ENCODE data around the gene EGFR.

EGFR gene

DNA sequence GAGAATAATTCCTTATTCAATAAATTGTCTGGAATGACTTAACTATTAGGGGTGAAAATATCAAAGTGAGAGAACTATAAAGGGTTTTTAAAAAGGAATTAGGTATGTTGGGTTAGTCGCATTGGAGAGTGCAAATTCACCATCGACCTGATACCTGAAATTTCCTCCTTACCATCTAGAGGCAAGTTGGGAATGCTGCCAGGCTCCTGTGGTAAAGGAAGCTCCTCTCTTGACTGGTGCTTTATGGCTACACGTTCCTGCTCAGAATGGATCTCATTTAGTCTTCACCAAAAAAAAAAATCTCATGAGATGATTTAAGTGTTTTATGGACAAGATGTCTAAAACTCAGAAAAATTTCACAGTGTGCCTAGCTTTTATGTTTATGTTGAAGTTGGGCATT, 129.8 kb downstream of the EGFR start:
- Histone ChIP-seq H3K4me1 (ENCODE audit: control insufficient read depth, low read length) (peaks cover 14% of the 10 kb centered on the region), H3K27ac (ENCODE audit: low read depth, low read length) (no peak overlapping the region), H3K36me3 (ENCODE audit: control insufficient read depth, low read length) (no peaks in the 10 kb centered on the region)

GRCh38 chr7:55149001-55149400, 130.2 kb downstream of the EGFR start:
- Histone ChIP-seq H4K20me1 (ENCODE audit: control insufficient read depth, insufficient read depth, low read depth, low read length) (no peaks in the 10 kb centered on the region), H3K79me2 (ENCODE audit: control insufficient read depth, low read length) (no peaks in the 10 kb centered on the region), H3K27me3 (ENCODE audit: control insufficient read depth, low read length) (no peaks in the 10 kb centered on the region), H3K4me1 (ENCODE audit: control insufficient read depth, low read length) (peaks cover 17% of the 10 kb centered on the region), H3K4me2 (ENCODE audit: low read length) (no peak overlapping the region), H3K27ac (ENCODE audit: low read depth, low read length) (no peak overlapping the region), H3K9me2 (replicated peaks; ENCODE audit: control insufficient read depth, low read length) (no peaks in the 10 kb centered on the region), H3K4me3 (ENCODE audit: low read length) (no peak overlapping the region), H3K36me3 (ENCODE audit: control insufficient read depth, low read length) (no peaks in the 10 kb centered on the region), H3K9me3 (ENCODE audit: control insufficient read depth, insufficient read depth, low read length) (no peaks in the 10 kb centered on the region), H3F3A (ENCODE audit: control insufficient read depth, insufficient read depth) (no peaks in the 10 kb centered on the region)
- TF ChIP-seq CTCF (IDR thresholded peaks at IDR 0.05; ENCODE audit: low read depth, low read length, poor library complexity, severe bottlenecking), result no peak
- no peak for TF ChIP-seq EZH2phosphoT487 (IDR thresholded peaks at IDR 0.05; ENCODE audit: borderline replicate concordance, low read length)

More for the DNA sequence above, 129.8 kb downstream of the EGFR start:
- Histone ChIP-seq H3K27me3 (ENCODE audit: control insufficient read depth, low read length) (no peaks in the 10 kb centered on the region), H3K4me3 (ENCODE audit: low read length) (no peak overlapping the region), H3K4me2 (ENCODE audit: low read length) (no peak overlapping the region), H4K20me1 (ENCODE audit: control insufficient read depth, insufficient read depth, low read depth, low read length) (no peaks in the 10 kb centered on the region), H3K9me3 (ENCODE audit: control insufficient read depth, insufficient read depth, low read length) (no peaks in the 10 kb centered on the region), H3F3A (ENCODE audit: control insufficient read depth, insufficient read depth) (no peaks in the 10 kb centered on the region), H3K79me2 (ENCODE audit: control insufficient read depth, low read length) (no peaks in the 10 kb centered on the region), H3K9me2 (replicated peaks; ENCODE audit: control insufficient read depth, low read length) (no peaks in the 10 kb centered on the region)
- TF ChIP-seq CTCF (IDR thresholded peaks at IDR 0.05; ENCODE audit: low read depth, low read length, poor library complexity, severe bottlenecking) (no peak), EZH2phosphoT487 (IDR thresholded peaks at IDR 0.05; ENCODE audit: borderline replicate concordance, low read length) (no peak)

DNA sequence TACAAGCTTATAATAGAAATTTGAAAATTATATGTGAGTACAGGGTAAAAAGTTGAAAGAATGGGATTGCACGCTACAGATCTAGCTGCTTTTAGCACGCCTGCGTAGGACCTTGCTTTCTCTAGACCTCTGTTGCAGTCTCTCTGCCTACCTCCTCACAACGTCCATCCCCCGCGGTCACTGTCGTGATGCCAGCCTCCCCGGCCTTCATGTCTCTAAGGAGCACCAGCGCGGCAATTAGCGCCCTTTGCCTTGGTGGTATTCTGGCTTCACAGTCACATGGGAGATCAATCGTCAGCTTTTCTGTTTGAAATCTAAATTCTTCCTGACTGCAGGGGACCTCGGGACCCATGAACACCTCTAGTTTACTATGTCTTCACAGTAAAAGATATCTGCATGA, 131.3 kb downstream of the EGFR start:
- H3K9me3 ChIP-seq (ENCODE audit: control insufficient read depth, insufficient read depth, low read length), result no peaks in the 10 kb centered on the region
- no peaks in the 10 kb centered on the region for H3K36me3 ChIP-seq (ENCODE audit: control insufficient read depth, low read length)
- no peak overlapping the region for H3K4me3 ChIP-seq (ENCODE audit: low read length)
- no peaks in the 10 kb centered on the region for H3K27me3 ChIP-seq (ENCODE audit: control insufficient read depth, low read length)
- TF ChIP-seq CTCF (IDR thresholded peaks at IDR 0.05; ENCODE audit: low read depth, low read length, poor library complexity, severe bottlenecking) (no peak), EZH2phosphoT487 (IDR thresholded peaks at IDR 0.05; ENCODE audit: borderline replicate concordance, low read length) (no peak)
- H3K79me2 ChIP-seq (ENCODE audit: control insufficient read depth, low read length), result no peaks in the 10 kb centered on the region
- peaks cover 29% of the 10 kb centered on the region for H3K4me1 ChIP-seq (ENCODE audit: control insufficient read depth, low read length)
- H3K27ac ChIP-seq (ENCODE audit: low read depth, low read length), result no peak overlapping the region
- H3K4me2 ChIP-seq (ENCODE audit: low read length), result no peak overlapping the region
- H3K9me2 ChIP-seq (replicated peaks; ENCODE audit: control insufficient read depth, low read length), result no peaks in the 10 kb centered on the region
- no peaks in the 10 kb centered on the region for H4K20me1 ChIP-seq (ENCODE audit: control insufficient read depth, insufficient read depth, low read depth, low read length)
- no peaks in the 10 kb centered on the region for H3F3A ChIP-seq (ENCODE audit: control insufficient read depth, insufficient read depth)
